Activated CD4-positive, alpha-beta T cell treated with anti-CD3 and anti-CD28 coated beads for 48 hours (primary cell): ENCODE results near the gene DOC2B.
"Not testable (repeated sequence)": the region's sequence is repeated elsewhere in the genome, so short reads cannot be mapped to it uniquely, and the experiment has no call there.

Source experiments
- DNase-seq: peaks from one replicate; pipeline ENCODE4 v3.0.0-alpha.2; 2020

Gene DOC2B

DNA sequence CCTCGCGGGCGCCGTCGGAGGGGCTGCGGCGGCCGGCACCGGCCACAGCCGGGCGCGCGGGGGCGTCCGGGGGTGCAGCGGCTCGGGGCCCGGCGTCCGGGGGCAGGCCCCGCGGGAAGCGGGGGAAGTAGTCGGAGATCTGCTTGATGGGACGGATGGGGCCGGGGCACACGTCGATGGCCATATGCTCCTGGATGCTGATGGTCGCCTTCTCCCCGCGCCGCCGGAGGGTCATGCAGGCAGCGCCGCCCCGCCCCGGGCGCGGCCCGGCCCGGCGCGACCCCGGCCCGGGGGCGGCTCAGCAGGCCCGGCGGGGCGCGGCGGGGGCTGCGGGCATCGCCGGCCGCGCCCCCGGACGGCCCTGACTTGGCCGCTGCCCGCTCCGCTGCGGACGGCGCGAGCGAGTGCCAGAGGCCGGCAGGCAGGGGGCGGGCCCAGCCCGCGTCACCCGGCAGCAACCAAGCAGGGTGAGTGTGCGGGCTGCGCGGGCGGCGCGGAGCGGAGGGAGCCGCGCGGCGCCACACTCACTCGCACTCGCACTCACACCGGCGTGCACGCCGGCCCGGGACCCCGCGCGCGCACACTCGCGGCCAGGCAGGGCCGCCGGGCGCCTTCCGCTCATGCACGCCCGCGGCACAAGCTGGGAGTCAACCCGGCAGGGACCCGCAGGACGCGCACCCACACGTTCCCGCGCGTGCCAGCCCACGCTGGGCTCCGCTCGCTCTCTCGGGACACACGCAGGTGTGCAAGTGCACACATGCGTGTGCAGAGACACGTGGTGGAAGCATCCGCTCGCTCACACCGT is at the start of gene DOC2B:
Gene DOC2B (minus strand): TSS at position 406 of the 805 bp plus-strand sequence. CDS start 171 bp downstream, at position 235.
- DNase-seq: peak; percentile 33

DNA sequence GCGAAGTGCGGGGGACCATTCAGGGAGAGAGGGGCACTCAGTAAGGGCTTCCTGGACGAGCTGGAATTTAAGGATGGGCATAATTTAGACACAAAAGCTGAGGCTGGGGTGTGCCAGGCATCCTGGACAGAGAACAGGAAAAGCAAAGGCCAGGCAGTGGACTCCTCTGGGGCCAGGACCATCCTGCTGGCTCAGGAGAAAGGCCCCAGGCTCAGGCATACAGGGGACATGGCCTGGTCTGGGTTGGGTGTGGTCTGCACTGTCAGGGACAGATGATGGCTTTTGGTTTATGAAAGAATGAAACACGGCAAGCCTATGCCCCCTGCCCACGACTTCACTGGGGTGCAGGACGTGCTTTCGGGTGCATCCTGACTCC is 48.9 kb upstream of the DOC2B start:
- no peak for DNase-seq

DNA sequence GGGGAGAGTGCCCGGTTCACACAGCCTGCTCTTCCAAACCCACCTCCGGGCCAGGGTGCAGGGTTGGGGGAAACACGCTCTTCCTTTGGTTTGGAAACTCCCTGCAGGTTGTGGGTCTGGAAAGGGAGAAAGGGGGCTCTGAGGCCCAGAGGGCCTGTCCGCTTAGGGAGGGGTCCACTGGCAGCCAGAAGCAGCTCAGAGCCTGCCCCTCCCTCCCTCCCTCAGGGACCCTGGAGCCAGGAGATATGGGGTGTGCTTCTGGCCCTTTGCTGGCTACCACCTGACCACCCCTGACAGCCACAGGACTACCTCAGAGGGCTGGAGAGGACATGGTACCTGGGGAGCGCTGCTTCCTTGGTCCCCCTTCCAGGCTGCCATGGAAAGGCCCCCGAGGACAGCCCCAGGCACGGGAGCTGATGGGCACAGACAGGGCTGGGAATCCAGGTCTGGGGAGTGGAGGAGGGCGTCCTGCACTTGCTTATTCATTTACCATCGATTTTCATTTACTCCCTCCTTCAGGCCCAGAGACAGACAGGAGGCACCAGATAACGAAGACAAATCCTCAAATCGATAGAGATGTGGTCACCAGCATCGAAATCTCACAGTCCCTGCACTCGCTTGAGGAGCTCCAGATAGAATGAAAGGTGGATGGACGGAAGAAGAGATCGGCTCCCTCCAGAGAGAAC is 48.4 kb upstream of the DOC2B start:
- DNase-seq: no peak

DNA sequence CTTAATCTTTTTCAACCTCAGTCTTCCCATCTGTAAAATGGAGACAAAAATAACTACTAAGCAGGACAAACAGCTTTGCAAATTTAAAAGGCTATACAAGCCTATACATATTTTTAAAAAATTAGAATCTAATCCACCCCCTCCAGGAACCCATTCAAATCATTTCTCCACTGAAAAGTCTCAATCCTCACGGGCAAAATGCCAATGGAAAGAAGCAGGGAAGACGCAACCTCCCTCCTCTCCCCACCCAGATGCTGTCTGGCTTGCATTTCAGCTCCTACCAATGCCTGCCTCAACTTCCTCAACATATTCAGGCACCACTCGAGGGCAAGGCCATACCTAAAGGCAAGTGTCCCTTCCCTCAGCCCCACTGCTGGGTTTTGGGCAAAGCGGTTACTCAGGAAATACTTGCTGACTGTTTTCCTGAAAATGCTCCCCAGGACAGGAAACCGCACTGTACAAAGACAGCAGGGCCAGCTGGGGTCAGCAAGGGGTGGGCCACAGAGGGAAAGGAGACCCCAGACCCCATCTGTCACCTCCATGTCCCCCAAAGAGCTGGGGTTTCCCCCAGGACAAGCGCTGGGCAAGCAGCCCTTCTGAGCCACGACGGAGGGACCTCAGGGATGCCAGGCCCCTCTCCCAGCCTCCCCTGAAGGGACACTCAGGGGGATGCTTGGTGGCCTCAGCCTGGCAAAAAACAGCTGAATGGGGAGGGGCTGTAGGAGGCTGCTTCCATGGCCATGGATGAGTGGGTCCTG is 47.7 kb upstream of the DOC2B start:
- no peak for DNase-seq

DNA sequence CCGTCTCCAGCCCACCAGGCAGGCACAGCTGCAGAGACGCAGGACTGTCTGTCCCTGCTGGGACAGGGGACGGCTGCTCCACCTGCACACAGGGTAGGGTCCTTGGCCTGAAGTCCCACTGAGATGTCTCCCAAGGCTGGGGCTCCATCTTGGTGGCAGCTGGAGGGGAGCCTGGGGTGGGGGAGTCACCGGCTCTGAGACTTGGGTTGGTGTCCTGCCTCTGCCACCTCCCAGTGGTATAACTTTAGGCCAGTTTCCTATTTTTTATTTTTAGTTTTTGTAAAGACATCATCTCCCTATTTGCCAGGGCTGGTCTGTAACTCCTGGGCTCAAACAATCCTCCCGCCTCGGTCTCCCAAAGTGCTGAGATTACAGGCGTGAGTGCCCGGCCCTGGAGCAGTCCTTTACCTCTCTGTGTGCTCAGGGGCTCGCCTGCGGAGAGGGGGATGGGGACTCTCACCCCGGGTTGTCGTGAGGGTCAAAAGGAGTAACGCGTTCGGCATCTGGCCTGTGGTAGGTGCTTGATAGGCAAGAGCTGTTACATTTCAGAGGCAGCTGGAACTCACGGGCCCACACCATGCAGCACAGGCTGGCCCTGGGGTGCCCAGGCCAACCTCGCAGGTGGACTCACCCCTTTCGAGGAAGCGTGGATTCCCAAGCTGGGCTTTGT is 46.6 kb upstream of the DOC2B start:
- DNase-seq: no peak

DNA sequence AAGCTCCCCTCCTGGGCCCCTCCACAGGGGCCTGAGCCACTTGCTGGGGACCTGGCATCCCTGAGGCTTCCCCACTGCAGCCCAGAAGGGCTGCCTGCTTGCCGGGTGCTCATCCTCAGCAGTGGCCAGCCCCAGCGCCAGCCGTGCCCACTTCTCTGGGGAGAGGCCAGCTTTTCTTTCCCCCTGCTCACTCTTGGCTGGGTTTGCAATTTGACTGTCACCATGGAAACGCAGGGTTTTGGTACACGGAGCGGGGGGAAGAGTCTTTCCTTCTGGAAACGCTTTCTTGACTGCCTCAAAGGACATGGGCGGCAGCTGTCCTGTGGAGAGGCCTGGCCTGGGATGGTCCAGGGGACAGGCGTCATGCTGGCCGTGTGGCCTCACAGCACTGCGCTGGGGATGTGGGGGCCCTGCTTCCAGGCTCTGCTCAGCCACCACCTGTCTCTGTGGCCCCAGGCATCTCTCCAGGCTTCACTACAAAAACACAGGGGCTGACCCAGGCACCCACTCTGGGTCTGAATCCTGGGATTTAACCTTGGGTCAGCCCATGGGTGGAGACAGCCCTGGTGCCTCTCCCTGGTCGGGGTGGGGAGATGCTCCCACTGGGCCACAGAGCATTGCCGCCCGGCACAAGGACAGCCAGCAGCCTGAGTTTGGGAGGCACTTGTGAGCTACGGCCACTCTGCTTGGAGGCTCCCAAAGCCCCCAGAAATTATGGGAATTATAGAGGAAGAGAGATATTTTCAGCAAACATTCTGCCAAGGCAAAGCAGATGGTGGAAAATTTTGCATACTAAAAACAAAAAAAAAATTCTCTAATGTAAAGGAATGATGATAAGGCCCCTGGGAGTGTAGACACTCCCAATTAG is 45.9 kb upstream of the DOC2B start:
- DNase-seq: no peak

DNA sequence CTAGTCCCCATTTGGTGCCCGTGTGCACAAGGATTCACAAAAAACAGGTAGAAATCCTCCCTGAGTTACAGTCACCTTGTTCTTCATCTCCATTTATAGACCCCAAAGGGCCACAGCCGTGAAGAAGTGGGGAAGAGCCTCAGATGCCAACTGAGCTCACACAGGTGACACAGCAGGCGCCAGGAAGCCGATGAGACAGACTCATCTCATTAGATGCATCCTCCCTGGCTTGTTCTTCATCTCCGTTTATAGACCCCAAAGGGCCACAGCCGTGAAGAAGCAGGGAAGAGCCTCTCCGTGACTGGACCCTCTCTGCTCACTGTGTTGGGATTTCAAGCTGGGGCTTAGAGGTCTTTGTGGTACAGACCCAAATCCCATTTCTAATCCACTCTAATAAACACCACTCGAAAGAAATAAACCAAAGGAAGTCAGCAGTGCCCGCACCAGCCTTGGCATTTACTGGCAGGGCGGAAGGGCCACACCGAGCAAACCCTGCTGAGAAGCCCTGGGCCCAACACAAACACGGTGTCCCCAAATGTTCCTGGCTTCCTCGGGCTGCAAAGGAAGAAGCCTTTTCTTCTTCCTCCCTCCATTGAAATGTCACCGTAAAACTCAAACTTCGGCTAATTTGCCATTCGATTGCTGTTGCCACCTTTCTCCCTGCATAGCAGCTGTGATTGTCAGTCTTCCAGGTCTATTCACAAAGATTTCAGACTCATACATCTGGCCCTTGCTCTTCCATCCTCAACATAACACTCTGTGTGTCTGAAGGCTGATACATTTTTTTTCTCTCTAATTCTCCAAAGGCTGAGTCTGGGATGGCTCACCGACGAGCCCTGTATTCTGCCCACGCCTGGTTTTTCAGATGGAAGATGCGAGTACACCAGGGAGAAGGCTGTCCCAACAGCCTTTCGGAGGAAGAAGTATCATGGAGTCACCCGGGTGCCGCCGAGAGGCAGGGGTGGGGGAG is 44.9 kb upstream of the DOC2B start:
- DNase-seq: no peak

DNA sequence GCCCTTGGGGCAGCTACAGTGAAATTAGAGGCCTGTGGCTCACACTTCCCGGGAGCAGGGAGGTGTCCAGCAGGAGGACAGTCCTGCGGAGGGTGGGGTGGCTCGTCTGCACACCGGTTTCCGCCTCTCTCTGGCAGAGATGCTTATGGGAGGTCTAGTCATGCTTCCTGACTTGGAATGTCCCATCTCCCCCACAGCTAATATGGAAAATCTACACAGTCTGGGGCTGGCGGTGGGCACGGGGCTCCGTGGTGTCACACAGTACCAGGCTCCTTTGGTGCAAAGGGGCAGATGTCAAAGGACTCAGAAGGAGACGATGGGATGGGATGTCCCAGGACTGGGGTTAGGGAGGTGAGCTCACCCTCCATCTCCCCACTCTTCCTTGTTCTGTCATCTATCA is 44.1 kb upstream of the DOC2B start:
- no peak for DNase-seq

DNA sequence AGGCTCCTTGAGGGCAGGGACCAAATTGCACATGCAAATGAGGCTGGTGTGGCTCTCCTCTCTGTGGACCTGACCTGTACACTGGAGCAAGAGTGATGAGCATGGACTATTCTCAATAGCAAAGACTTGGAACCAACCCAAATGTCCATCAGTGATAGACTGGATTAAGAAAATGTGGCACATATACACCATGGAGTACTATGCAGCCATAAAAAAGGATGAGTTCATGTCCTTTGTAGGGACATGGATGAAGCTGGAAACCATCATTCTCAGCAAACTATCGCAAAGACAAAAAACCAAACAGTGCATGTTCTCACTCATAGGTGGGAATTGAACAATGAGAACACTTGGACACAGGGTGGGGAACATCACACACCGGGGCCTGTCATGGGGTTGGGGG is 43.1 kb upstream of the DOC2B start:
- DNase-seq: not testable (repeated sequence)

DNA sequence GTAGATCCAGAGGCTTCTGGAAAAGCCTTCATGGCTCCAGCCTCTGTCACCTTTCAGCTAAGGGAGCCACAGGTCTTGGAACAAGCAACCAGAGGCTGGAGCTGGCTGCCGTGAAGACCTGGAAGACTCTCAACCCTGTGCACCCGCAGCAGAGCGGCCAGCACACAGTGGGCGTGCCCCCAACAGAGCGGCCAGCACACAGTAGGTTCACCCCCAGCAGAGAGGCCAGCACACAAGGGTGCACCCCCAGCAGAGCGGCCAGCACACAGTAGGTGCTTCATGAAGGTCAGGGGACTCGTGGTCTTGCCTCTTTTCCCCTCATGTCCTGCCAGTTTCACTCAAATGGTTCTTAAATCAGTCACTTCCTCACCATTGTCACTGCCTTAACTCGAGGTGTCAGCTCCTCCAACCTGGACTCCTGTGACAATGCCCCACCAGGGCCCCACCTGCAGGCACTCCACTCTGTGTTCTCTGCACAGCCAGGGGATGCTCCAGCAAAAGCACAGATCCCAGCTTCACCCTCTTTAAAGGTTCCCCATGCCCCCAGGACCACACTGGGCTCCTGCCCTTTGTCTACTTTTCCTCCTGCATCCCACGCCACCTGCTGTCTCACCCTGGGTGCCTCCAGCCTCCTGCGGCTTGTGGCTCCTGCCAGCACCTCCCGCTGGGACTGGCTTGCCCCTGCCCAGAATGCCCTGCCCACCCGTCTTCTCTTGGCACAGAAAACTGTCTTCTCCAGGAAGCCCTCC is 42.4 kb upstream of the DOC2B start:
- no peak for DNase-seq

DNA sequence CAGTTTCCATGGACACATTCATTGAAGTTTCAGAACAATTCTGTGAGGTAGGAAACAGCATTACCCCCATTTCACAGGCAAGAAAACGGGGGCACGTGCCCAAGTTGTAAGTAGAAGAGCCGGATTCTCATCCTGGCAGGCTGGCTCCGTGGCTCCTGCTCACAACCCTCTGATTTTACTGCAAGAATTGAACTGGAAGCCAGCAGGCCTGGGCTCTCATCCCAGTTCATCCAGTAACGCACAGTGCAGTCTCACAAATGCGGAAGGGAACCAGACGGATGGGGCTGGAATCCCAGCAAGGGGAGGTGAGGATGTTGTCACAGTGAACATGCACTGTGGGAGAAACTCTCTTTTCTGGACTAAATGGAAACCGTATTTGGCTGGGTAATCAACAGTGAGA is 40.7 kb upstream of the DOC2B start:
- no peak for DNase-seq

DNA sequence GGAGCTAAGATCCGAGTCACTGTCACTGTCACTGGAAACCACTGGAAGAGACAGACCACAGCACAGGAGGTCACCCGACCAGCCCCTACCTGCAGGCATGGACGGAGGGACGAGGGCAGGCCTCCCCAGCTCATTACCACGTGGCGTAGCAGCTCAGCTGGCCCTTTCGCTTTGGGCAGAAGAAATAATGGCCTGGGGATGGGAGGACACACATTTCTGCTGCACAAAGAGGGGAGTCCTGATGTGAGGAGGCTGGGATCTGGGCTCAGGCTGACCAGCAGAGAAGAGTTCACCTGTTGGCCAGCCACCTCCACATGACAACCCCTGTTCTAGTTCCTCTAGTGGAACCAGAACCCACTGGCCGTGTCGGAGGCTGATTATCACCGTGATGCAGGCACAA is 38.2 kb upstream of the DOC2B start:
- no peak for DNase-seq

DNA sequence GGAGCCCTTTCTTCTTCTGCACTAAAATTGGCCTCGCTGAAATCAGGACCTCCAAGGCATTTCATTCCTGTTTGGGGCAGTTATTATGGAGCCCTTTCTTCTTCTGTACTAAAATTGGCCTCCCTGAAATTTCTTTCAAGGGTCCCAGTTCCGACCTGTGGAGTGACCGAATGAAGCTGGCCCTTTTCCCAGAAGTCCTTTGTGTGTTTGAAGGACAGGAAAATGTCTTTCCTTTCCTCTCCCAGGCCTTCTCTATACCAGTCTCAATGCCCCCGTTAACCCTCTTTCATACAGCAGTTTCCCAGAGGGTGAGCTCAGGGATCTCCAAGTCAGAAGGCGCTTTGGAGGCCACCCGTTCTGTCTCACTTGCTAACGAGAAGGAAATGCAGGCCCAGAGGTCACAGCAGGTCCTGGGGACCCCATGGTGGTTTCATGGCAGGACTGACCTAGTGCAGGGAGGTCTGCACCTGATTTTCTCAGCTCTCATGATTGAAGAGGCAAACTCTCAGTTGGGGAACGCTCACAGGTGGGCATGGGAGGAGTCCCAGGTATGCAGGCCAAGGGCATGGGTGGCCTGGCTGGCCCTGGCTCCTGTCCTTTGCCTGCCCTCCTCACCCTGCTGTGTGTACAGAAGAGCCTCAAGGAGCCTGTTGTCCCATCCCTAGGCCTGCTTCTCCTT is 37.1 kb upstream of the DOC2B start:
- DNase-seq: no peak

DNA sequence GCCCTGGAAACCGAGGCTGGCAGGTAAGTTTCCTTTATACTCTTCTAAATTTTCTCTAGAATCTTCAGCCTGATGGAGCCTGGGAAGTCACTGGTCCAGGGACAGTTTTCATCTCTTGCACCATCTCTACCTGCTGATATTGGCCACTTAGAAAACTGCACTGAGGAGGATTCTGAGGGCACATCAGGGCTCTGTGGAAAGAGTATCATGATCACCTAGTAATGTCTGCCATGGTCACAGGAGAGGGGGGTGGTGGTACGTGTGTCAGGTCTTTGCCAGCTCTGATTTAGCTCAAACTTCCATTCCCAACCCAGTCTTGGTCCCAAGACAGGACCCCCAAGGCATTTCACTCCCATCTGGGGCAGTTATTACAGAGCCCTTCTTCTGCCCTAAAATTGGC is 35.2 kb upstream of the DOC2B start:
- no peak for DNase-seq

DNA sequence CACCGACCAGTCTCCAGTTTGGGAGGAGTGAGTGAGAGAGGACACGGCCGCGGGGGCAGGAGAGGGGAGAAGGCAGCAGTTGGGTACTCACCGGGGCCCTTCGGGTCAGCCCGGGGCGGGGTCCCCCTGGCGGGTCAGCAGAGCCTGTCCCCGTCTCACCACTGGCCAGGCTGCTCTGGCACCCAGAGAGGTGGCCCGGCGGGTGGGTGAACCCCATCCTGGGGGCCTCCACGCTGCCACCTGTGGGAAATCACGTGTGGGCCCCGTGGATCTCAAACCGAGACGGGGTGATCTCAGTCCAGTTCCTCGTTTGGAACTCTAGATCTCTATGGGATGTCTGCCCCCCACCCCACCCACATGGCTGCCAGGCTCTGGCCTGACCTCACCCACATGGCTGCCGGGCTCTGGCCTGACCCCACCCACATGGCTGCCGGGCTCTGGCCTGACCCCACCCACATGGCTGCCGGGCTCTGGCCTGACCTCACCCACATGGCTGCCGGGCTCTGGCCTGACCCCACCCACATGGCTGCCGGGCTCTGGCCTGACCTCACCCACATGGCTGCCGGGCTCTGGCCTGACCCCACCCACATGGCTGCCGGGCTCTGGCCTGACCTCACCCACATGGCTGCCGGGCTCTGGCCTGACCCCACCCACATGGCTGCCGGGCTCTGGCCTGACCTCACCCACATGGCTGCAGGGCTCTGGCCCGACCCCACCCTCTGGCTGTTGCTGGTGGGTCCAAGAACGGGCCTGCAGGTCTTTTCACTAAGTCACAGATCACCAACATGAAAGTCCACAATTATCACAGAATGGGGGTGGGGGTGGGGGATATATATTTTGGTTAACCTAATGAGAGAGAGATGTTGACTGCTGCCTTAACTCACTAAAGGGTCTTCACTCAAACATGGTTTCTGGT is 34.4 kb upstream of the DOC2B start:
- DNase-seq: not testable (repeated sequence)

DNA sequence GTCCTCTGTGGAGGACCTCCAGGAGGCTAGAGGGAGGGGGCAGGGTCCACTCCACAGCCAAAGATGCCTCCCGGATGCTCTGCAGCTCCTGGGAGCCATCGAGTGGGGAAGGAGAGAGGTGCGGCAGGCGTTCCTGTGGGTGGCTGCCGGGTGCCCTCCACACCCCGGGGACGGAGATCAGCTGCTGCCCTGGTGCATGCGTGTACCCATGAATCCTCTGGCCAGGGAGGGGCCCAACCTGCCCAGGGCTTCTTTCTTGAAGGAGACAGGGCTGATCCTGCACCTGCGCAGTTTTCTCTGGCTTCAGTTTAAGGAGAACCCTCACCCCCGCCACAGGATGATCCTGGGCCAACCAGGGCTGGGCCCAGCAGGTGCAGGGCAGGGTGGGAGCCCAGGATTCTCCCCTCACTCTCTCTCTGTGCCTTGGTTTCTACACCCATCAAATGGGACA is 33.5 kb upstream of the DOC2B start:
- DNase-seq: no peak

DNA sequence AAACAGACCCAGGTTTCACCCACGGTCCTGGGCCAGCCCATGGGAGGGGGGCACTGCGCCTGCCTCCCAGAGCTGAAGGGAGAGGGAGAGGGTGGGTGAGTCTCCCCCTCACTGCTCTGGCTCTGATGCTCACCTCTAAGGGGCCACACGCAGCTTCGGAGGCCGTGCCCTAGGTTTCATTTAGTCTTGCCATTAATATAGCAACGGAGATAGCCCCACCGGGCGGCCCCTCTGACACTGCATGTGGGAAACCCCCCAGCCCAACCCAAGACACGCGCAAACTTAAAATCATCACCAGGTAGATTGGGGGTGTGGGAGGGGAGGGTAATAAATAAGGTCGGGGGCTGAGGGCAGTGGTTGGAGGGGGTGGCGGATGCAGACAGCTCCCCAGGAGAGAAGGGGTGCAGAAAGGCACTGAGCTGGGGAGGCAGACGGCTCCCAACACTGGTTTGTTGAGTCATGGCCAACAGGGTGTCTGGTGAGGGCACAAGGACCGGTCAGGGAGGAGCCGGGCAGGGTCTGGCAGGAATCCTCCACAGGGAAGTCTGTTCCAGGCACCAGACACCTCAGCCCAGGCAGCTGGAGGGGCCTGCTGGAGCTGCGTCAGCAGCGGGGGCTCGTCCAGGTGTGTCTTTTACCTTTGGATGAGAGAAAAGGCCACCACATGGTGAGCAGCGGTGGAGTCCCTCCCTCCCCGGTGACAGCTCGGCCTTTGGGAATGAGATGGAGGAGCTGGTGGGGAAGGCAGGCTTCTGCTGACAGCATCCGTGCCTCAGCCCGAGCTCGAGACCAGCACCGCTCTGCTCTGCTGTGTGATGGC is 32.0 kb upstream of the DOC2B start:
- no peak for DNase-seq
